ENCODE measurements around the gene PRB2. TPM values are rescaled to one million over a fixed set of nuclear protein-coding genes. Genes with fewer than 3 reads are reported as not detected.

PRB2 gene
- total and polyA plus RNA-seq, 2 of the 4 experiments (the other 2 are of a cell fraction) = not detected

DNA sequence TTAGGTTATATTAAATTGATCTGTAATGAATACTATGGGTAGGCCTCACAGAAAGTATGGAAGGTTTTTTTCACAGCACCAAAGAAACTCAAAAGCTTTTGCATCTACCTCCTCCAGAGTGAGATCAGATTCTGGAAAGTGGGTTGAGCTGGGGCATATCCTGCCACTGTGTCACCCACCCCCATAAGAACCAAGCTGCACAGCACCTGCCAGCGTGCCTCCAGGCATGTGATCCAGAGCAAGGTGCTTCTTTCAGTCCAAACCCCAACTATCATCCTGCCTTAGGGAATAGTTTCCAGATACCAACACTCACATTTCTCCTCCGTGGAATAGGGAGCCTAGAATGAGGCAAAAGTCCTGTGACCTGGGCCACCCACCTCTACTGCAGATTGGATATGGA is 42.6 kb upstream of the PRB2 start:
- in situ Hi-C loops (cut with MboI; ENCODE audit: low sequenced_read_pairs) = no loop called here
- POLR2A ChIA-PET (ENCODE audit: unreplicated experiment) = no interaction called here
- H3K9me1 ChIP-seq (ENCODE audit: insufficient read depth, low read length) = no peaks in the 10 kb centered on the region

More for the DNA sequence above, 42.6 kb upstream of the PRB2 start:
- no CpG with 5 or more reads among the region's 2 CpGs for WGBS, 2 experiments (ENCODE audit: extremely low coverage in 2 of 2, insufficient read length in 1 of 2)
- intact Hi-C loops (cut with micrococcal nuclease) (no loop called here), dilution Hi-C loops (cut with HindIII; ENCODE audit: low sequenced_read_pairs, unreplicated experiment) (no loop called here)
- CTCF ChIA-PET = no interaction called here
- H3K18ac ChIP-seq (ENCODE audit: low read depth, low read length) = no peak overlapping the region
- no peak overlapping the region for H2AK5ac ChIP-seq (ENCODE audit: low read depth, low read length)
- no peaks in the 10 kb centered on the region for H3K4me1 ChIP-seq (ENCODE audit: control insufficient read depth, insufficient read depth, low read length)
- H2BK120ac ChIP-seq (ENCODE audit: low read depth, low read length) = no peak overlapping the region
- no peak overlapping the region for H3K14ac ChIP-seq (replicated peaks; ENCODE audit: low read depth, low read length)
- H3K27me3 ChIP-seq (ENCODE audit: control insufficient read depth, insufficient read depth, low read length) = no peaks in the 10 kb centered on the region
- no peak overlapping the region for H3K4ac ChIP-seq (ENCODE audit: low read depth, low read length)
- no TSS peak for BruUV-seq (replicated peaks)
- no peak overlapping the region for H3K9ac ChIP-seq (ENCODE audit: low read depth, low read length)
- H3K9me3 ChIP-seq (ENCODE audit: control insufficient read depth, insufficient read depth, low read length) = no peaks in the 10 kb centered on the region; the same call in 1 of the 2 replicates
- H3K79me1 ChIP-seq (ENCODE audit: low read depth in 1 of 2, low read length in 2 of 2) = no peaks in the 10 kb centered on the region
- H2BK20ac ChIP-seq (ENCODE audit: low read depth, low read length) = no peak overlapping the region
- no peak overlapping the region for H3K23ac ChIP-seq (ENCODE audit: low read depth, low read length)
- no peaks in the 10 kb centered on the region for H3K36me3 ChIP-seq (ENCODE audit: control insufficient read depth, insufficient read depth, low read length)
- H3K27ac ChIP-seq (ENCODE audit: insufficient read depth, low read length) = no peak overlapping the region
- DNase-seq = no peak
- H2BK15ac ChIP-seq (ENCODE audit: low read depth, low read length) = no peak overlapping the region
- H4K8ac ChIP-seq (ENCODE audit: low read depth in 2 of 2, low read length in 2 of 2) = no peak overlapping the region
- H2AFZ ChIP-seq (replicated peaks; ENCODE audit: low read length, poor library complexity) = no peak overlapping the region
- TF ChIP-seq RFX5 (IDR thresholded peaks at IDR 0.05; ENCODE audit: low read depth, low read length) (no peak), SMC3 (IDR thresholded peaks at IDR 0.05; ENCODE audit: low read depth, low read length) (no peak), NFE2L2 (IDR thresholded peaks at IDR 0.05; ENCODE audit: low read depth, low read length) (no peak), FOS (IDR thresholded peaks at IDR 0.05; ENCODE audit: low read depth, low read length) (no peak), MAFK (IDR thresholded peaks at IDR 0.05; ENCODE audit: low read depth, low read length) (no peak), CEBPB (IDR thresholded peaks at IDR 0.05; ENCODE audit: low read depth, low read length) (no peak), RAD21 (IDR thresholded peaks at IDR 0.05; ENCODE audit: low read length) (no peak), POLR2A (IDR thresholded peaks at IDR 0.05; ENCODE audit: low read depth, low read length) (no peak), BHLHE40 (IDR thresholded peaks at IDR 0.05; ENCODE audit: low read depth, low read length) (no peak), CHD1 (IDR thresholded peaks at IDR 0.05; ENCODE audit: low read depth, low read length) (no peak), MXI1 (IDR thresholded peaks at IDR 0.05; ENCODE audit: borderline replicate concordance, low read depth, low read length) (no peak), RCOR1 (IDR thresholded peaks at IDR 0.05; ENCODE audit: insufficient replicate concordance, low read length) (no peak), MAZ (IDR thresholded peaks at IDR 0.05; ENCODE audit: borderline replicate concordance, low read depth, low read length) (no peak)
- TF ChIP-seq, protein P1, sequence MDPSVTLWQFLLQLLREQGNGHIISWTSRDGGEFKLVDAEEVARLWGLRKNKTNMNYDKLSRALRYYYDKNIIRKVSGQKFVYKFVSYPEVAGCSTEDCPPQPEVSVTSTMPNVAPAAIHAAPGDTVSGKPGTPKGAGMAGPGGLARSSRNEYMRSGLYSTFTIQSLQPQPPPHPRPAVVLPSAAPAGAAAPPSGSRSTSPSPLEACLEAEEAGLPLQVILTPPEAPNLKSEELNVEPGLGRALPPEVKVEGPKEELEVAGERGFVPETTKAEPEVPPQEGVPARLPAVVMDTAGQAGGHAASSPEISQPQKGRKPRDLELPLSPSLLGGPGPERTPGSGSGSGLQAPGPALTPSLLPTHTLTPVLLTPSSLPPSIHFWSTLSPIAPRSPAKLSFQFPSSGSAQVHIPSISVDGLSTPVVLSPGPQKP (IDR thresholded peaks at IDR 0.05; ENCODE audit: borderline replicate concordance, low read depth, low read length) = no peak
- TF ChIP-seq, protein P2, sequence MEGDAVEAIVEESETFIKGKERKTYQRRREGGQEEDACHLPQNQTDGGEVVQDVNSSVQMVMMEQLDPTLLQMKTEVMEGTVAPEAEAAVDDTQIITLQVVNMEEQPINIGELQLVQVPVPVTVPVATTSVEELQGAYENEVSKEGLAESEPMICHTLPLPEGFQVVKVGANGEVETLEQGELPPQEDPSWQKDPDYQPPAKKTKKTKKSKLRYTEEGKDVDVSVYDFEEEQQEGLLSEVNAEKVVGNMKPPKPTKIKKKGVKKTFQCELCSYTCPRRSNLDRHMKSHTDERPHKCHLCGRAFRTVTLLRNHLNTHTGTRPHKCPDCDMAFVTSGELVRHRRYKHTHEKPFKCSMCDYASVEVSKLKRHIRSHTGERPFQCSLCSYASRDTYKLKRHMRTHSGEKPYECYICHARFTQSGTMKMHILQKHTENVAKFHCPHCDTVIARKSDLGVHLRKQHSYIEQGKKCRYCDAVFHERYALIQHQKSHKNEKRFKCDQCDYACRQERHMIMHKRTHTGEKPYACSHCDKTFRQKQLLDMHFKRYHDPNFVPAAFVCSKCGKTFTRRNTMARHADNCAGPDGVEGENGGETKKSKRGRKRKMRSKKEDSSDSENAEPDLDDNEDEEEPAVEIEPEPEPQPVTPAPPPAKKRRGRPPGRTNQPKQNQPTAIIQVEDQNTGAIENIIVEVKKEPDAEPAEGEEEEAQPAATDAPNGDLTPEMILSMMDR (conservative IDR thresholded peaks at IDR 0.05; ENCODE audit: low read depth, low read length) = no peak
- TF ChIP-seq, protein P3, sequence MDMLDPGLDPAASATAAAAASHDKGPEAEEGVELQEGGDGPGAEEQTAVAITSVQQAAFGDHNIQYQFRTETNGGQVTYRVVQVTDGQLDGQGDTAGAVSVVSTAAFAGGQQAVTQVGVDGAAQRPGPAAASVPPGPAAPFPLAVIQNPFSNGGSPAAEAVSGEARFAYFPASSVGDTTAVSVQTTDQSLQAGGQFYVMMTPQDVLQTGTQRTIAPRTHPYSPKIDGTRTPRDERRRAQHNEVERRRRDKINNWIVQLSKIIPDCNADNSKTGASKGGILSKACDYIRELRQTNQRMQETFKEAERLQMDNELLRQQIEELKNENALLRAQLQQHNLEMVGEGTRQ (IDR thresholded peaks at IDR 0.05; ENCODE audit: low read depth, low read length) = no peak
- H4K91ac ChIP-seq (ENCODE audit: insufficient read depth, low read depth, low read length) = no peak overlapping the region
- no peak overlapping the region for H3K4me3 ChIP-seq (ENCODE audit: insufficient read depth, low read depth, low read length)
- no peak overlapping the region for H3K56ac ChIP-seq (ENCODE audit: extremely low read depth, insufficient read depth, low read length)
- no peak overlapping the region for H3K4me2 ChIP-seq (ENCODE audit: low read depth, low read length)
- H2BK5ac ChIP-seq (ENCODE audit: low read depth, low read length, poor library complexity, severe bottlenecking) = no peak overlapping the region
- H2AK9ac ChIP-seq (replicated peaks; ENCODE audit: low read depth, low read length, poor library complexity) = no peak overlapping the region
- ATAC-seq (ENCODE audit: low read depth) = no peak
- no peaks in the 10 kb centered on the region for H4K20me1 ChIP-seq (ENCODE audit: insufficient read depth, low read length)
- H4K5ac ChIP-seq (ENCODE audit: low read depth, low read length) = no peak overlapping the region
